Putamen (tissue), 1 donor: ENCODE measurements around the gene NRL.

Experiments used
- DNase-seq: peaks from one replicate; pipeline ENCODE4 v3.0.0-alpha.2; 2016; ENCODE audit warnings: low spot score

The NRL gene

GRCh38 chr14:24080888-24081738, 33.6 kb downstream of the NRL start:
- peak; percentile 72 for DNase-seq

- no peak for DNase-seq
Observed at GRCh38 chr14:24080142-24080530, 34.6 kb downstream of the NRL start.

GRCh38 chr14:24079491-24080141, 35.1 kb downstream of the NRL start:
- no peak for DNase-seq

- no peak for DNase-seq
Observed at GRCh38 chr14:24078146-24078545, 36.6 kb downstream of the NRL start.

GRCh38 chr14:24077086-24077485, 37.7 kb downstream of the NRL start:
- no peak for DNase-seq

GRCh38 chr14:24076302-24076601, 38.5 kb downstream of the NRL start:
- no peak for DNase-seq

GRCh38 chr14:24075485-24076301, 39.1 kb downstream of the NRL start:
- no peak for DNase-seq

GRCh38 chr14:24074625-24075484, 39.9 kb downstream of the NRL start:
- DNase-seq: no peak

- no peak for DNase-seq
Observed at GRCh38 chr14:24072881-24073877, 41.6 kb downstream of the NRL start.

GRCh38 chr14:24072436-24072835, 42.3 kb downstream of the NRL start:
- no peak for DNase-seq

- peak; percentile 58 for DNase-seq
Observed at GRCh38 chr14:24071836-24072430, 42.8 kb downstream of the NRL start.

GRCh38 chr14:24071144-24071697, 43.5 kb downstream of the NRL start, which contains the start of gene CPNE6:
CPNE6 (plus strand) TSS chr14:24071562; CDS start chr14:24072937, 1,375 bp downstream.
- DNase-seq: peak; percentile 50

- DNase-seq: no peak
Observed at GRCh38 chr14:24070285-24071143, 44.2 kb downstream of the NRL start.

GRCh38 chr14:24069411-24069735, 45.4 kb downstream of the NRL start:
- no peak for DNase-seq

GRCh38 chr14:24068711-24069410, 45.9 kb downstream of the NRL start:
- no peak for DNase-seq

GRCh38 chr14:24067133-24068082, 47.3 kb downstream of the NRL start:
- no peak for DNase-seq

GRCh38 chr14:24066496-24067132, 48.1 kb downstream of the NRL start:
- DNase-seq: no peak
